SK-N-MC (cell line): Measurements from ENCODE around the gene CMTR1.

Experiments used
- EZH2 ChIP-seq: fragments of 200-600 bp; sonication (generic); IDR thresholded peaks from one replicate; pipeline ENCODE4 v1.6.1; 2017; ENCODE audit warnings: antibody characterized with exemption
- FOXP2 ChIP-seq: optimal IDR thresholded peaks from 2 replicates; pipeline ENCODE3; 2011; ENCODE audit warnings: mild to moderate bottlenecking, moderate library complexity; ENCODE audit not compliant: insufficient read depth; ENCODE audit errors: extremely low read length, control extremely low read depth
- POLR2AphosphoS5 ChIP-seq: IDR thresholded peaks from 2 replicates; pipeline ENCODE4 v1.6.1; 2012; ENCODE audit warnings: mild to moderate bottlenecking, low read depth, low read length, borderline replicate concordance

- TF ChIP-seq POLR2AphosphoS5 (no peak), EZH2 (no peak), FOXP2 (no peak)
These were observed 41.3 kb downstream of the CMTR1 start for GRCh38 chr6:37474316-37474715.
